Ishikawa (cell line): ENCODE results near the gene RFC5.

Experiments used
- CEBPB ChIP-seq: IDR thresholded peaks from 2 replicates; pipeline ENCODE4 v1.6.1; 2012
- EGR1 ChIP-seq: IDR thresholded peaks from 2 replicates; pipeline ENCODE4 v1.6.1; 2012
- EP300 ChIP-seq: IDR thresholded peaks from 2 replicates; pipeline ENCODE4 v1.6.1; 2012; ENCODE audit warnings: borderline replicate concordance
- NFIC ChIP-seq: IDR thresholded peaks from 2 replicates; pipeline ENCODE4 v1.6.1; 2012
- TCF12 ChIP-seq: IDR thresholded peaks from 2 replicates; pipeline ENCODE4 v1.6.1; 2012; ENCODE audit warnings: low read depth
- TEAD4 ChIP-seq: IDR thresholded peaks from 2 replicates; pipeline ENCODE4 v1.6.1; 2012
- TF ChIP-seq, protein P1 (sequence below): IDR thresholded peaks from 2 replicates; pipeline ENCODE4 v1.6.1; 2012

DNA sequence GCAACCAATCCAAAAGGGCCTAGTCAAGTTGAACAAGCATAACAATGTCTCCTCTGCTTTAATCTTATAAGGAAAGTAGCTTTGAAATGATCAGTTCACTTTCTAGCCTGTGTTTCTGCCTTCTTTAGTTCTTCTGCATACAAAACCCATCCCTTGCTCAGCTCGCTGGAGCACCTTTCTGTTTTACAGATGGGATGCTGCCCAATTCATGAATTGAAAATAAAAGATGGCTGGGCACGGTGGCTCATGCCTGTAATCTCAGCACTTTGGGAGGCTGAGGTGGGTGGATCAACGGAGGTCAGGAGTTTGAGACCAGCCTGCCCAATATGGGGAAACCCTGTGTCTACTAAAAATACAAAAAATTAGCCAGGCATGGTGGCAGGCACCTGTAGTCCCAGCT is 4.5 kb upstream of the RFC5 start:
- TF ChIP-seq CEBPB (no peak), NFIC (no peak), EP300 (no peak), TEAD4 (no peak), EGR1 (no peak), TCF12 (no peak)
- TF ChIP-seq, protein P1, sequence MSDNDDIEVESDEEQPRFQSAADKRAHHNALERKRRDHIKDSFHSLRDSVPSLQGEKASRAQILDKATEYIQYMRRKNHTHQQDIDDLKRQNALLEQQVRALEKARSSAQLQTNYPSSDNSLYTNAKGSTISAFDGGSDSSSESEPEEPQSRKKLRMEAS: no peak
